GM12878 (cell line): ENCODE results near the gene TRMT1. TPM values are rescaled to one million over a fixed set of nuclear protein-coding genes. Genes with fewer than 3 reads are reported as not detected.

Experiments
- BACH1 ChIP-seq: fragments of 450-650 bp; IDR thresholded peaks from 2 replicates; pipeline ENCODE4 v1.6.1; 2017; ENCODE audit warnings: mild to moderate bottlenecking, borderline replicate concordance
- CHD2 ChIP-seq: IDR thresholded peaks from 2 replicates; pipeline ENCODE4 v1.6.1; 2011; ENCODE audit warnings: low read depth, low read length, improper control_type of control experiment, borderline replicate concordance
- CREM ChIP-seq: IDR thresholded peaks from 2 replicates; pipeline ENCODE4 v1.6.1; 2014; ENCODE audit warnings: antibody characterized with exemption, low read depth
- DPF2 ChIP-seq: fragments of 450-650 bp; IDR thresholded peaks from 2 replicates; pipeline ENCODE4 v1.6.1; 2017; ENCODE audit warnings: mild to moderate bottlenecking
- GATAD2B ChIP-seq: fragments of 450-650 bp; conservative IDR thresholded peaks from 2 replicates; pipeline ENCODE4 v1.6.1; 2017; ENCODE audit warnings: low read depth, mild to moderate bottlenecking, moderate library complexity
- HCFC1 ChIP-seq: fragments of 150-350 bp; IDR thresholded peaks from 2 replicates; pipeline ENCODE4 v1.6.1; 2014; ENCODE audit warnings: low read length
- KDM1A ChIP-seq: fragments of 200-600 bp; sonication (generic); IDR thresholded peaks from 2 replicates; pipeline ENCODE4 v1.6.1; 2016; ENCODE audit warnings: borderline replicate concordance
- NFXL1 ChIP-seq: fragments of 450-650 bp; IDR thresholded peaks from 2 replicates; pipeline ENCODE4 v1.6.1; 2017; ENCODE audit warnings: antibody characterized with exemption, mild to moderate bottlenecking, borderline replicate concordance
- NRF1 ChIP-seq: conservative IDR thresholded peaks from 2 replicates; pipeline ENCODE4 v1.6.1; 2011; ENCODE audit warnings: mild to moderate bottlenecking, low read depth, low read length, improper control_type of control experiment
- PAX5 ChIP-seq: IDR thresholded peaks from 2 replicates; pipeline ENCODE4 v1.6.1; 2011; ENCODE audit warnings: low read depth, low read length, borderline replicate concordance
- RAD21 ChIP-seq: IDR thresholded peaks from 2 replicates; pipeline ENCODE4 v1.6.1; 2011; ENCODE audit warnings: mild to moderate bottlenecking, low read depth, low read length, moderate library complexity; ENCODE audit not compliant: insufficient read depth
- RB1 ChIP-seq: fragments of 450-650 bp; formaldehyde crosslinking; IDR thresholded peaks from 2 replicates; pipeline ENCODE4 v1.6.1; 2017; ENCODE audit warnings: mild to moderate bottlenecking, borderline replicate concordance
- RCOR1 ChIP-seq: conservative IDR thresholded peaks from 2 replicates; pipeline ENCODE4 v1.6.1; 2012; ENCODE audit warnings: low read depth, low read length, improper control_type of control experiment
- RFX5 ChIP-seq: IDR thresholded peaks from 2 replicates; pipeline ENCODE4 v1.6.1; 2011; ENCODE audit warnings: low read depth, low read length, improper control_type of control experiment
- SP1 ChIP-seq: IDR thresholded peaks from one replicate; pipeline ENCODE4 v1.6.1; 2011; ENCODE audit warnings: low read depth, low read length
- STAT1 ChIP-seq: fragments of 450-650 bp; conservative IDR thresholded peaks from 2 replicates; pipeline ENCODE4 v1.6.1; 2014; ENCODE audit warnings: antibody characterized with exemption, mild to moderate bottlenecking
- STAT3 ChIP-seq: IDR thresholded peaks from 2 replicates; pipeline ENCODE4 v1.6.1; 2011; ENCODE audit warnings: low read depth, low read length, improper control_type of control experiment
- SUPT20H ChIP-seq: IDR thresholded peaks from 2 replicates; pipeline ENCODE4 v1.6.1; 2011; ENCODE audit warnings: low read depth, mild to moderate bottlenecking, low read length, moderate library complexity, borderline replicate concordance; ENCODE audit not compliant: control insufficient read depth
- TBL1XR1 ChIP-seq: IDR thresholded peaks from 2 replicates; pipeline ENCODE4 v1.6.1; 2012; ENCODE audit warnings: low read depth, low read length, improper control_type of control experiment
- ZNF24 ChIP-seq: fragments of 450-650 bp; IDR thresholded peaks from 2 replicates; pipeline ENCODE4 v1.6.1; 2017; ENCODE audit warnings: antibody characterized with exemption, mild to moderate bottlenecking
- polyA plus RNA-seq, 11 experiments: library from polyadenylated mRNA; depleted of rRNA in 4 of 11; unstranded in 6 of 11; stranded (reverse) in 5 of 11; fragments of >200 nt; fragmentation: Nextera tagmentation in 4 of 11; fragmentation: Illumina TruSeq in 1 of 11; extraction: Ambion mirVana in 4 of 11; extraction: Trizol in 1 of 11; gene quantifications; 1 replicate in 1 of 11; 2 replicates in 10 of 11; pipeline versions ENCODE4 v1.2.1 to v1.2.3, GENCODE V29; 2011 to 2016; ENCODE audit warnings: inconsistent platforms in 2 of 11, missing spikeins in 2 of 11, low read depth in 1 of 11
- total RNA-seq, 4 experiments: library from RNA; depleted of rRNA in 3 of 4; stranded (reverse); fragments of >200 nt in 3 of 4; fragmentation: Illumina TruSeq in 1 of 4; extraction: Trizol in 1 of 4; gene quantifications; 2 replicates each; pipeline versions ENCODE4 v1.2.1 to v1.2.3, GENCODE V29; 2013 to 2021
- TF ChIP-seq, protein P1 (sequence below): fragments of 450-650 bp; IDR thresholded peaks from 2 replicates; pipeline ENCODE4 v1.6.1; 2016; ENCODE audit warnings: mild to moderate bottlenecking
- TF ChIP-seq, protein P2 (sequence below): fragments of 150-350 bp; IDR thresholded peaks from 2 replicates; pipeline ENCODE4 v1.6.1; 2014; ENCODE audit warnings: mild to moderate bottlenecking, low read depth, low read length
- TF ChIP-seq, protein P3 (sequence below): fragments of 450-650 bp; IDR thresholded peaks from 2 replicates; pipeline ENCODE4 v1.6.1; 2016; ENCODE audit warnings: mild to moderate bottlenecking
- TF ChIP-seq, protein P4 (sequence below): IDR thresholded peaks from 2 replicates; pipeline ENCODE4 v1.6.1; 2012; ENCODE audit warnings: mild to moderate bottlenecking, low read depth, low read length

The TRMT1 gene
- total and polyA plus RNA-seq, 10 of the 15 experiments (the other 5 are each of a cell fraction or from before 2014, with no cell fraction given): 3.4 to 68.8 (median 34.8) TPM

DNA sequence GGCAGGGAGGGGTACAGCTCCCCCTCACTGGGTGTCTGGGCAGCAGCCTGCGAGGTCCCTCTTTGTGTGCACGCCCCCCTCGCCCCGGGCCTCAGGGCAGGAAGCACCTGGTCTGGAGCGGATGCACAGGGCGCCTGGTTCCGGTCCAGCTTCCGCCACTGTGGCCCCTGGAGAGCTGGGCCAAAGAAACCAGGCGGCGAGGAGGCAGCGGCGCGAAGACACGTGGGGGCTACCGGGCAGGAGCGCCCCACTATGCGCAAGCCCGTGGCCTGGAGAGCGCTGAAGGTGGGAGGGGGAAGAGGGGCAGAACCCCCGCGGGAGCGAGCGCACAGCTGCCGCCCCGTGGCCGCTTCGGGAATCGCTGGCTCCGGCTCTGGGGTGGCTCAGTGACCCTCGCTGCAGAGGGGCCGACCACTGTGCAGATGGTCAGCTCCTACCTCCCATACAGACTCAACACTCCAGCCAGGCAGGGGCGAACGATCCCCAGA, 12.1 kb downstream of the TRMT1 start (continued):
- peak; percentile 41 for TF ChIP-seq SP1
- no peak for TF ChIP-seq RCOR1
- TF ChIP-seq HCFC1: peak; percentile 40; the same call in 1 of the 2 replicates
- TF ChIP-seq, protein P1, sequence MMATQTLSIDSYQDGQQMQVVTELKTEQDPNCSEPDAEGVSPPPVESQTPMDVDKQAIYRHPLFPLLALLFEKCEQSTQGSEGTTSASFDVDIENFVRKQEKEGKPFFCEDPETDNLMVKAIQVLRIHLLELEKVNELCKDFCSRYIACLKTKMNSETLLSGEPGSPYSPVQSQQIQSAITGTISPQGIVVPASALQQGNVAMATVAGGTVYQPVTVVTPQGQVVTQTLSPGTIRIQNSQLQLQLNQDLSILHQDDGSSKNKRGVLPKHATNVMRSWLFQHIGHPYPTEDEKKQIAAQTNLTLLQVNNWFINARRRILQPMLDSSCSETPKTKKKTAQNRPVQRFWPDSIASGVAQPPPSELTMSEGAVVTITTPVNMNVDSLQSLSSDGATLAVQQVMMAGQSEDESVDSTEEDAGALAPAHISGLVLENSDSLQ: no peak
- TF ChIP-seq CREM: no peak; the same call in none of the 2 replicates
- no peak for TF ChIP-seq RFX5
- peak; percentile 45; the same call in 1 of the 2 replicates for TF ChIP-seq RAD21
- peak; percentile 97 for TF ChIP-seq DPF2
- TF ChIP-seq PAX5: peak; percentile 17; the same call in 1 of the 2 replicates
- TF ChIP-seq KDM1A: no peak
- TF ChIP-seq CHD2: no peak
- TF ChIP-seq TBL1XR1: no peak
- TF ChIP-seq SUPT20H: no peak
- TF ChIP-seq, protein P2, sequence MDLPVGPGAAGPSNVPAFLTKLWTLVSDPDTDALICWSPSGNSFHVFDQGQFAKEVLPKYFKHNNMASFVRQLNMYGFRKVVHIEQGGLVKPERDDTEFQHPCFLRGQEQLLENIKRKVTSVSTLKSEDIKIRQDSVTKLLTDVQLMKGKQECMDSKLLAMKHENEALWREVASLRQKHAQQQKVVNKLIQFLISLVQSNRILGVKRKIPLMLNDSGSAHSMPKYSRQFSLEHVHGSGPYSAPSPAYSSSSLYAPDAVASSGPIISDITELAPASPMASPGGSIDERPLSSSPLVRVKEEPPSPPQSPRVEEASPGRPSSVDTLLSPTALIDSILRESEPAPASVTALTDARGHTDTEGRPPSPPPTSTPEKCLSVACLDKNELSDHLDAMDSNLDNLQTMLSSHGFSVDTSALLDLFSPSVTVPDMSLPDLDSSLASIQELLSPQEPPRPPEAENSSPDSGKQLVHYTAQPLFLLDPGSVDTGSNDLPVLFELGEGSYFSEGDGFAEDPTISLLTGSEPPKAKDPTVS: no peak
- TF ChIP-seq, protein P3, sequence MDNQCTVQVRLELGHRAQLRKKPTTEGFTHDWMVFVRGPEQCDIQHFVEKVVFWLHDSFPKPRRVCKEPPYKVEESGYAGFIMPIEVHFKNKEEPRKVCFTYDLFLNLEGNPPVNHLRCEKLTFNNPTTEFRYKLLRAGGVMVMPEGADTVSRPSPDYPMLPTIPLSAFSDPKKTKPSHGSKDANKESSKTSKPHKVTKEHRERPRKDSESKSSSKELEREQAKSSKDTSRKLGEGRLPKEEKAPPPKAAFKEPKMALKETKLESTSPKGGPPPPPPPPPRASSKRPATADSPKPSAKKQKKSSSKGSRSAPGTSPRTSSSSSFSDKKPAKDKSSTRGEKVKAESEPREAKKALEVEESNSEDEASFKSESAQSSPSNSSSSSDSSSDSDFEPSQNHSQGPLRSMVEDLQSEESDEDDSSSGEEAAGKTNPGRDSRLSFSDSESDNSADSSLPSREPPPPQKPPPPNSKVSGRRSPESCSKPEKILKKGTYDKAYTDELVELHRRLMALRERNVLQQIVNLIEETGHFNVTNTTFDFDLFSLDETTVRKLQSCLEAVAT: no peak
- no peak for TF ChIP-seq STAT3
- no peak for TF ChIP-seq ZNF24
- peak; percentile 69; the same call in 1 of the 2 replicates for TF ChIP-seq BACH1
- TF ChIP-seq, protein P4, sequence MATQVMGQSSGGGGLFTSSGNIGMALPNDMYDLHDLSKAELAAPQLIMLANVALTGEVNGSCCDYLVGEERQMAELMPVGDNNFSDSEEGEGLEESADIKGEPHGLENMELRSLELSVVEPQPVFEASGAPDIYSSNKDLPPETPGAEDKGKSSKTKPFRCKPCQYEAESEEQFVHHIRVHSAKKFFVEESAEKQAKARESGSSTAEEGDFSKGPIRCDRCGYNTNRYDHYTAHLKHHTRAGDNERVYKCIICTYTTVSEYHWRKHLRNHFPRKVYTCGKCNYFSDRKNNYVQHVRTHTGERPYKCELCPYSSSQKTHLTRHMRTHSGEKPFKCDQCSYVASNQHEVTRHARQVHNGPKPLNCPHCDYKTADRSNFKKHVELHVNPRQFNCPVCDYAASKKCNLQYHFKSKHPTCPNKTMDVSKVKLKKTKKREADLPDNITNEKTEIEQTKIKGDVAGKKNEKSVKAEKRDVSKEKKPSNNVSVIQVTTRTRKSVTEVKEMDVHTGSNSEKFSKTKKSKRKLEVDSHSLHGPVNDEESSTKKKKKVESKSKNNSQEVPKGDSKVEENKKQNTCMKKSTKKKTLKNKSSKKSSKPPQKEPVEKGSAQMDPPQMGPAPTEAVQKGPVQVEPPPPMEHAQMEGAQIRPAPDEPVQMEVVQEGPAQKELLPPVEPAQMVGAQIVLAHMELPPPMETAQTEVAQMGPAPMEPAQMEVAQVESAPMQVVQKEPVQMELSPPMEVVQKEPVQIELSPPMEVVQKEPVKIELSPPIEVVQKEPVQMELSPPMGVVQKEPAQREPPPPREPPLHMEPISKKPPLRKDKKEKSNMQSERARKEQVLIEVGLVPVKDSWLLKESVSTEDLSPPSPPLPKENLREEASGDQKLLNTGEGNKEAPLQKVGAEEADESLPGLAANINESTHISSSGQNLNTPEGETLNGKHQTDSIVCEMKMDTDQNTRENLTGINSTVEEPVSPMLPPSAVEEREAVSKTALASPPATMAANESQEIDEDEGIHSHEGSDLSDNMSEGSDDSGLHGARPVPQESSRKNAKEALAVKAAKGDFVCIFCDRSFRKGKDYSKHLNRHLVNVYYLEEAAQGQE: no peak
- TF ChIP-seq GATAD2B: peak; percentile 79; the same call in 1 of the 2 replicates
- TF ChIP-seq STAT1: no peak
- TF ChIP-seq RB1: peak; percentile 45; the same call in 1 of the 2 replicates
- TF ChIP-seq NRF1: no peak; the same call in 1 of the 2 replicates
- no peak for TF ChIP-seq NFXL1
